GM18499 (cell line): ENCODE measurements around the gene TEX22.
"Not testable (repeated sequence)": the region's sequence is repeated elsewhere in the genome, so short reads cannot be mapped to it uniquely, and the experiment has no call there.

Experiments
- ATAC-seq: cut with Tn5 transposase; IDR thresholded peaks from one replicate; pipeline ENCODE4 v1.9.1; 2021; ENCODE audit warnings: moderate number of reproducible peaks; ENCODE audit not compliant: insufficient read depth, unreplicated experiment

The TEX22 gene, protein sequence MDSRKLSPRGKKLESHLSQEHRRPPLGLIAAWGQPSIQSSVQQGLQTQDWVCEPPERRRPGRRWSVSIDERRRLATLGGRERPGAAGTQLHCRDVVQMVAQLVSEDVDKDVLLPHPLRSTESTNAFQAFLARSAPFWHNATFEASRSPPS

DNA sequence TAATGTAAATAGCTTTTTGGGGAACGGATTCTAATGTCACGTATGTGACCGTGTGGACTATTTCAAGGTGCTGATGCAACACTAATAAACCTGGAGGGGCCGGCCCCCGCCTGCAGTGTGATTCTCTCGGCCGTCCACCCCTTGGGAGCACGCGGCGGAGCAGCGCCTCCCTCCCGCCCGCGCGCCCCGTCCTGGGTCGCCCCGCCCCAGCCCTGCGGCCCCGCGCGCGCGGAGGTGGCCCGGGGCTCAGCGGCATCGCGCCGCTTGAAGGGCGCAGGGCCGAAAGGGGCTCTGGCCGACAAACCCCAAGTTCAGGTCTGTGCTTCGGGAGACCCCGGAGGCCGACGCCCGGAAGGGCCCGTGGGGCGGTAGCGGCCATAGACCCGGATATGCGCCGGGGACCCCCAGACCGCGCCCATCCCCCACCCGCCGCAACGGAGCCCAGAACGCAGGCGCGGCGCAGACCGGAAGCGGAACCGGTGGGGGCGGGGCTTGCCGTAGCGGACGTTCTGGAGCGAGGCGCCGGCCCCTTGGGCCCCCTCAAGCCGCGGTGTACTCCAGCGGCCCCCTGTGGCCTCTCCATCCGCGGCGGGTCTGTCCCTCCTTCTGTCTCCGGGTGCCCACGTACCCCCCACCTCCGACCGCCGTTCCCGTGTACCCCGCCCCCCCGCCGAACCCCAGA, at the start of gene TEX22:
Gene TEX22, plus strand, starts transcription at position 495 of the 682 bp plus-strand sequence. CDS start 803 bp downstream, outside the sequence.
- ATAC-seq: no peak

DNA sequence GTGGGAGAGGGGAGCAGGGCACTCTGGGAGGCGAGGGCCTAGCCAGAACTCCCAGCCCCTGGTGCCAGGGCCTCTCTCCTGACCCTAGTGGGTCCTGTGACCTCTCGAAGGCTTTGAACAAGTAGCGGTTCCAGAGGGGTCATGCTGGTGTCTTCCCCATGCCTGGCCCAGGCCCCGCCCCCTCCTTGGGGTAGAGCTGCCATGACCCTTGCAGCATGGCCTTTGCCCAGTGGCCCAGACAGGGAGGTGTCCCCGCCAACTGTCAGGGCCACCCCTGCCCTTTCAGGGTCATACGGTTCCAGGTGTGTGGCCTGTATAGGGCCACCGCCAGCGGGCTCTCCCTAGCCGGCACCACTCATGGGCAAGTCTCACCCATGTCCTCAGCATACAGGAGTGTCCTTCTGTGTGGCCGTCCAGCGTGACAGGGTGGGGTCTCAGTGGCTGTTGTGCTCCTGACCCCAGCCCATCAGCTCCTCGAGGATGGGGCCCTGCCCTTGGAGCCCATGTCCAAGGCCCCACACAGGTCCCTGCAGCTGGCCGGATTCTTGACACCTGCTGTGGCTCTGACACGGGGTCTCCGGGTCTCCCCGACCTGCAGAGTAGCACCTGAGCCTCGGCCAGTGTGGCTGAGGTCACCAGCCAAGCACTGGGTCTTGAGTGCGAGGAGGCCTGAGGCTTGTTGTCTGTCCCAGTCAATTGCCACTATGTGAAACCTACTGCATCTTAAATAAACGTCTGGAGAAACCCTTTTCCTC, 49.2 kb upstream of the TEX22 start:
- ATAC-seq: no peak

DNA sequence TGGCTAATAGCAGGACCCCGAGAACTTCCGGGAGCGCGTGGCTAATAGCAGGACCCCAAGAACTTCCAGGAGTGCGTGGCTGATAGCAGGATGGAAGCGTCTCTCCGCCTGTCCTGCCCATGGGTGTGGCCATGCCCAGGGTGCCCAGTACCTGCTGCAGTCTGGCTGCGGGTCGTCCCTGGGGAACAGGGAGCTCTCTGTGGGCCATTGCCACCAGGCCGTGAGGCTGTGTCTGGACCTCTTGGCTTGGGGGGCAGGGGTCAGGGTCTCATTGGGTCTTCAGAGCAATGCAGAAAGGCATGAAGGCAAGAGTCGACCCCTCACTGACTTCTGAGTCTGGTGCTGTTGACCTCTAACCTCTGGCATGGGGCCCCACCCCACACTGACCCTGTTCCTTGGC, 48.3 kb upstream of the TEX22 start:
- no peak for ATAC-seq

DNA sequence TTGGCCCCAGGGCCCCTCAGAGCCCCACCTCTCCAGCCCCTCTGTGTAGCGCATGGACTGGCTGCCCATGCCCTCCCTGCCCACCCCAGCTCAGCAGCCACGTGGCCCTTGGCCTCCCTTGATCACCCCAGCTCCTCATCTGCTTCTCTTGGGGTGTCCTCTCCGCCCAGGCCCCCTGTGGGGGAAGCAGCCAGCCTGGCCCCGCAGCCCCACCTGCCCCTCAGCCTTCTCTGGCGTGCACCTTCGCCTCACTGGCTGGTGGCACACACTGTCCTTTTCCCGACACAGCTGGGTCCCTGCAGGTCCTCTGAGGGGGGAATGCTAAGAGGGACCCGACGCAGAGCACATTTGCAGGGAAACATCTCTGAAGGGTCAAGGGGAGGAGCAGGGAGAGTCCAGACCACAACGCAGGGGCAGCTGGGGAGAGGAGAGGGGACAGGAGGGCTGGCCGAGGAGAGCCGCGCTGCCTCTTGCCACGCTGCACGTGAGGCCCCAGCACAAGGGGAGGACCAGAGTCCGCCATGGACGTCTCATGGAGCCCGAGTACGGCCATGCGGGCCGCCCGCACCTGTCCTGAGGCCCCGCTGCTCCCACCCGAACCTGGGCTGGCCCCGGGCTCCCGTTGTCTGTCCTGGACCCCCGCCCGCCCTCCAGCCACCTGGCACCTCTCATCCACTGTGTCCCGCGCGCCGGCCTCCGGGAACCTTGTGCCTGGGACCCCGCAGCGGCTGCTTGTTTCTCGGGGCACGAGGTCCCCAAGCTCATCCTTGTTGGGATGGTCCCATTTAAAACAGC, 47.7 kb upstream of the TEX22 start:
- ATAC-seq: no peak

DNA sequence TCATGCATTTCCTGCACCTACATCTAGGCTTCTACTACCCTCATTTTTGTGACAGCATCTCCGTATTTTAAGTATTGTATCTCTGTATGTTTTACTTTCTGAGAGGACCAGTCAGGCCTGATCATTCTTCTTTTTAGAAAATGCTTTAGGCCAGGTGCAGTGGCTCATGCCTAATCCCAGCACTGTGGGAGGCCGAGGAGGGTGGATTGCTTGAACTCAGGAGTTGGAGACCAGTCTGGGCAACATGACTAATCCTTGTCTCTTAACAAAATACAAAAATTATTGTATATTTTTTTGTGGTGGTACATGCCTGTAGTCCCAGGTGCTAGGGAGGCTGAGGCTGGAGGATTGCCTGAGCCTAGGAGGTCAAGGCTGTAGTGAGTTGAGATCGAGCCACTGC, 46.9 kb upstream of the TEX22 start:
- no peak for ATAC-seq

DNA sequence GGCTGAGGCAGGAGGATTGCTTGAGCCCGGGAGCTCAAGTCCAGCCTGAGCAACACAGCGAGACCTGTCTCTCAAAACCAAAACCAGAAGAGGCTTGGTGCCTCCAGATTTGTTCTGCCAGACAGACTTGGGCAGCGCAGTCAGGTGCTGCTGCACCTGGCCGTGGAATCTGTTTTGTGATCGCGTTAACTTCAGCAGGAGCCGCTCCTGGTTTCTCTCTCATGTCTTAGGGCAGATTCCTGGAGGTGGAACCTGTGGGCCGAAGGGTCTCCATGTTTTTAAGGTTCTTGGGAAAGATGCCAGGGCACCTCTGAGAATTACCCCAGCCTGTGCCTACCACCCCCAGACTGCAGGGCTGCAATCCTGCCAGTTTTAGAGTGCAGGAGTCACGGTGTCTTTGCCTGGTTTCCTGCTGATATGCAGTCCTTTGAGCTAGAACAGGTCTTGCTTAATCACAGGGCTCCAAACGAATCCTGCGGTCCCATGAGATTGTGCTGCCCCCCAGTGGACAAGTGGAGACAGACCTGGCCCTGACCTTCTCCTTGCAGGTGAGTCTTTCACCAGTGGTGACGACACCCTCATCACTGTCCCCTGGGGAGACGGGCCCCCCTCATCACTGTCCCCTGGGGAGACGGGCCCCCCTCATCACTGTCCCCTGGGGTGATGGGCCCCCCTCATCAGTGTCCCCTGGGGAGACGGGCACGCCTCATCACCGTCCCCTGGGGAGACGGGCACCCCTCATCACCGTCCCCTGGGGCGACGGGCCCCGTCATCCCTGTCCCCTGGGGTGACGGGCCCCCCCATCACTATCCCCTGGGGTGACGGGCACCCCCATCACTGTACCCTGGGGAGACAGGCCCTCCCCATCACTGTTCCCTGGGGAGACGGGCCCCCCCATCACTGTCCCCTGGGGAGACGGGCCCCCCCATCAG, 46.2 kb upstream of the TEX22 start:
- no peak for ATAC-seq

DNA sequence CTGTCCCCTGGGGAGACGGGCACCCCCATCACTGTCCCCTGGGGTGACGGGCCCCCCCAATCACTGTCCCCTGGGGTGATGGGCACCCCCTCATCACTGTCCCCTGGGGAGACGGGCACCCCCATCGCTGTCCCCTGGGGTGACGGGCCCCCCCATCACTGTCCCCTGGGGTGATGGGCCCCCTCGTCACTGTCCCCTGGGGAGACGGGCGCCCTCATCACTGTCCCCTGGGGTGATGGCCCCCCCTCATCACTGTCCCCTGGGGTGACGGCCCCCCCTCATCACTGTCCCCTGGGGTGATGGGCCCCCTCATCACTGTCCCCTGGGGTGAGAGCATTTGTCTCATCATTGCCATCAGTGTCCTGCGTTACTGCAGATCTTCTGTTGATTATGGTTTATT, 45.2 kb upstream of the TEX22 start:
- ATAC-seq: no peak

DNA sequence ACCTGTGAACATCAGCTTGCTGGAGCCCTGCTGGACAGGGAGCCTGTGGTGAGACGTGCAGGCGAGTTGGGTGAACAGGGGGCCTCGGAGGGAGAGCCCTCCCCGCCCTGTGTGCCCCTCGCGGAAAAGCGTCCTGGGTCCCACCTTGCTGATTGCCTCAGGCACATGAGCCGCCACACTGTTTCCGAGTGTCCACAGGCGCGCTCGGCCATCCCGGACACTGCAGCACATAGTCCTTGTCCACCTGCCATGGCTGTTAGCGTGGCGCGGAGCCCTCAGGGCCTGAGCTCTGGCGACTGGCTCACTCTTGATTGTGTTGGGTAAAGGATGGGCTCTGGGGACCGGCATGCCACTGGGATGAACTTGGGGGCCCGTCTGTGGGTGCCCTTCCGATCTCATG, 43.8 kb upstream of the TEX22 start:
- no peak for ATAC-seq

DNA sequence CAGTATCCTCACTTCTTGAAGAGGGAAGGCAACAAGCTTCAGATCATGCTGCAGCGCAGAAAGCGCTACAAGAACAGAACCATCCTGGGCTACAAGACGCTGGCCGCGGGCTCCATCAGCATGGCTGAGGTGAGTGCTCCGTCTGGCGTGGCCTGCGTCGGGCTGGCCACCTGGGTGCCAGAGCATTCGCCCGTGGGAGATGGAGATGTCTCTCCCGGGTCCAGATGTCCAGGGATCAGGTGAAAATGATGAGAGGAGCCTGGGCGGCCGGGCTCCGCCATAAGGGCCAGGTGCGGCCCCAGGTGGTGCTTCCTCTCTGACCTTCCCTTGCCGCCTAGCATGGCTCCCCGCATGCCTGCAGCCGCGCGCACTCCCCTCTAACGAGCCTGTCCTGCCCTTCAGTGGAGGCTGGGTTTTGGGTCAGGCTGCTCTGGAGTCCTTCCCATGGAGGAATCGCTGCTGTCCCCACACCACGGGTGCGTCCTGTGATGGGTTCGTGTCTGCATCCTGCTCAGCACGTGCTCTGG, 43.2 kb upstream of the TEX22 start:
- no peak for ATAC-seq

DNA sequence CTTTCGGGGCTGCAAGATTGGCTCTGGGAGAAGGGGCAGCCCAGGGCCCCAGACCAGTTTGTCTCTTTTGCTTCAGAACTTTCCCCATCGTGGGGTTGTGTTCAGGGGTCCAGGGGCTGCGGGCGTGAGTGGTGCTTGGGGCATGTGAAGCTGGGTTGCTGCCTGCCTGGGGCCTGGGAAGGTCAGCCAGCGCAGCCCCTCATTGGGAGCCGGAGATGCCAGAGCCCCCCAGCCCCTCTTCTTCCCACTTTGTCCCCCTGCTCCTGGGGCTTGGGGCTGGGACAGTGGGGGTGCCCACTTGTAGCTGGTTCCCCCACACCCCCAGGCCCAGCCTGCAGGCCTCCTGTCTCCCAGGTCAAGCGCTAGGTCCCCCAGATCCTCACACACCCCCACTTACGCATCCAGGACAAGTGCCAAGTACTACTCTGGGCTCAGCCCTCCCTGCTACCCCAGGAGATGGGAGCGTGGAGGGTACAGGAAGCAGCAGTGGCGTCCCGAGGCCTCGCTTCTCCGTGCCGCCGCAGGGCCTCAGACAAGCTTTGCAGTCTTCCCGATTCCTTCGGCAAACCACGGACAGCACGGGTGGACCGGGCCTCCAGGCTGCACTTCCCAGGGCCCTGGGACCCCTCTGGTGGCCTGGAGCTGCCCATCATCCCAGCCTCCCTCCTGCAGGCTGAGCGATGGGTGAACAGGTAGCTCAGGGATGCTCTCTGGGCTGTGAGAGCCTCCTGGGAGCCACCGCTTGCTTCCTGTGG, 42.3 kb upstream of the TEX22 start:
- no peak for ATAC-seq

DNA sequence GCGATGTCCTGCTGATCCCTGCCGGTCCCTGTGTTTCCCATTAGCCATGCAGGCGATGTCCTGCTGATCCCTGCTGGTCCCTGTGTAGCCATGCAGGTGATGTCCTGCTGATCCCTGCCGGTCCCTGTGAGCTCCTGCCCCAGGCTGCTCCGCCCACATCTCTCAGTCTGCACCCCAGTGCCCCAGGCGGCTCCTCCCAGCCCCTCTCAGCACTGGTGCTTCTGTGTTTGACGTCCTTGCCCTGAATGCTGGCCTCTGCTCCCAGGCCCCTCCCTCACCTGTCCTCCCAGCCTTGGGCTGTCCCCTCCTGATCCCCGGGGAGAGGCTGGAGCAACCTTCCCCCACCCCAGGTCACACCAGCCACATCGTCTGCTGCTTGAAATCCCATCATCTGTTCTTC, 41.4 kb upstream of the TEX22 start:
- no peak for ATAC-seq

DNA sequence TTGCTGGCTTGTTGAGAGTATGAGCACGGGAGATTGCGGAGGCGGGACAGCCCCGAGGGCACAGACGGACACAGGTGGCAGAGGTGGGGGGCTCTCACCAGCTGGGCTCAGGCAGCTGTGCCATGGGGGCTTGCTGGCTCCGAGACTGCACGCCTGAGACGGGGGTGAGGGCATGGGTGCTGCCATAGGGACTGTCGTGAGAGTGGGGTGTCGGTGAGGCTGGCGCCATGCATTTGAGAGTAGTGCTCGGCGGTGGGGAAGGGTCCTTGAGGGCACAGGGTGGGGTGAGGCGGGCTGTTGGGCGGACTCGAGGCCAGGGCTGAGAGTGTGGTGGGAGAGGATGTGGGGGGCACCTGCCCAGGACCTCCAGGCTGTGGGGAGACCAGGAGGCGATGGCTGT, 40.7 kb upstream of the TEX22 start:
- ATAC-seq: no peak

DNA sequence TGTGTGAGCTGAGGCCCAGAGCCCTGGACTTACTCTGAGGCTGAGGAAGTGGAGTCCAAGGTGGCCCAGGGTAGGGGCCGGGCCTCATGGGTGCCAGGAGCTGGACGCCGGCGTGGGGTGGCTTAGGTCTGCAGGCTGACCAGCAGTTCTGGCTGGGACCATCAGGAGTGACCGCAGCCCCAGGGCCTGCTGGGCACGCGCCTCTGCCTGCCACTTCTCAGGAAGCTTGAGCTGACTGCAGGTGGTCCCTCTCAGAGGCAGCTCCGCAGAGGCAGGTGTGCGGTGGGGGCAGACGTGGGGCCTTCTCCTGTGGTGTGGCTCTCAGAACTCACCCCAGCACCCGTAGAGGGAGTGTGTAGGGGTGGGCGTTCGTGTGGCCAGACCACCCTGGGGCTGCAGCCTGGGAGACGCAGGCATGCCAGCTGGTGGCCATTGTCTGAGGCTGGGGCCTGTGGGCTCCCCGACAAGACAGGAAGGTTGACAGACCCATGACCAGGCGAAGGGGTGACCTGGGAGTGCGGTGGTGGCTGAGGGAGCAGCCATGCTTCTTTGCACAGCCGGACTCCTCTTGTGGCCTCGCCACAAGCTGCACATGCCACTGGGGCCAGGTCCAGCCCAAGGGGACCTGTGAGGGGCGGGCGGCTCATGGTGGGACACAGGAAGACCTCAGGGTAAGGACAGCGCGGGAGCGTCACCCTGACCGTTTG, 40.0 kb upstream of the TEX22 start:
- no peak for ATAC-seq

DNA sequence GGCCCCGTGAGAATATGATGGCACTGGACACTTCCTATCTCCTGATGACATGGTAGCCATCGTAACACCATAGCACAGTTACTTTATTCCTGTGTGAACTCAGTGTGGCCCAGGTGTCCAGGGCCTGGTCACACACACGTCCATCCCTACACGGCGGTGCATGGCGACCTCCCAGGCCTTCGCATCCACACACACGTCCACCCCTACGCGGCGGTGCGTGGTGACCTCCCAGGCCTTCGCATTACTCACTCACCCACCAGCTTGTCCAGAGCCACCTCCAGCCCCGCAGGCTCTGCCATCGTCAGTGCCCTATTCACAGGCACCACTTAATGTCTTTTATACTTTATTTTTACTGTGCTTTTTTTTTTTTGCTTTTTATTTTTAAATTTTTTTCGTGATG, 39.4 kb upstream of the TEX22 start:
- no peak for ATAC-seq

DNA sequence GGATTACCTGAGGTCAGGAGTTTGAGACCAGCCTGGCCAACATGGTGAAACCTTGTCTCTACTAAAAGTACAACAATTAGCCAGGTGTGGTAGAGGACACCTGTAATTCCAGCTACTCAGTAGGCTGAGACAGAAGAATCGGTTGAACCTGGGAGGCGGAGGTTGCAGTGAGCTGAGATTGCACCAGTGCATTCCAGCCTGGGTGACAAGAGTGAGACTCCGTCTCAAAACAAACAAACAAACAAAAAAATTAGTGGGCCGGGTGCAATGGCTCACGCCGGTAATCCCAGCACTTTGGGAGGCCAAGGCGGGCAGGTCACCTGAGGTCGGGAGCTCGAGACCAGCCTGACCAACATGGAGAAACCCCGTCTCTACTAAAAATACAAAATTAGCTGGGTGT, 36.9 kb upstream of the TEX22 start:
- ATAC-seq: not testable (repeated sequence)

DNA sequence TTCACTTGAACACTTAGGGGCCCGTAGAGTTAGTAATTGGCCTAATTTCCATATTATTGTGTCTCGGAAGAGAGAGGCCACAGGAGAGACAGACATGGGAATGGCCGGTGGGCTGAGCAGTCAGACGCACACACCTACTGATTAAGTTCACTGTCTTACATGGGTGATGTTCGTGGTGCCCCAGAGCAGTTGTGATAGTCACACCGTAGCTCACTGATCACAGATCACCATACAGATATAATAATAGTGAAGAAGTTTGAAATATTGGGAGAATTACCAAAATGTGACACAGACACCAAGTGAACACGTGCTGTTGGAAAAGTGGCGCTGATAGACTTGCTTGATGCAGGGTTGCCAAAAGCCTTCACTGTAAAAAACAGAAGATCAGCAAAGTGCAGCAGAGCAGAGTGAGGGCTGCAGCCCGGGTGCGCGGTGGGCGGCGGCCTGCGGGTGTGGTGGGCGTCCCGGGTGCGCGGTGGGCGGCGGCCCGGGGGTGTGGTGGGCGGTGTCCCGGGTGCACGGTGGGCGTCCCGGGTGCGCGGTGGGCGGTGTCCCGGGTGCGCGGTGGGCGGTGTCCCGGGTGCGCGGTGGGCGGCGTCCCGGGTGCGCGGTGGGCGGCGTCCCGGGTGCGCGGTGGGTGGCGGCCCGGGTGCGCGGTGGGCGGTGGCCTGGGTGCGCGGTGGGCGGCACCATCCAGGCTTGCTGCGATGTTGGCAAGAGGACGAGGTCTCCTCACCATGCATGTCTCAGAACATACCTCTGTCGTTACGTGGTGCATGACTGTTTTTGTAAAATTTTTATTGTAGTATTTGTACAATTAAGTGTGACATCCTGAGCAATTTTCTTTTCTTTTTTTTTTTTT, 34.3 kb upstream of the TEX22 start:
- ATAC-seq: no peak

DNA sequence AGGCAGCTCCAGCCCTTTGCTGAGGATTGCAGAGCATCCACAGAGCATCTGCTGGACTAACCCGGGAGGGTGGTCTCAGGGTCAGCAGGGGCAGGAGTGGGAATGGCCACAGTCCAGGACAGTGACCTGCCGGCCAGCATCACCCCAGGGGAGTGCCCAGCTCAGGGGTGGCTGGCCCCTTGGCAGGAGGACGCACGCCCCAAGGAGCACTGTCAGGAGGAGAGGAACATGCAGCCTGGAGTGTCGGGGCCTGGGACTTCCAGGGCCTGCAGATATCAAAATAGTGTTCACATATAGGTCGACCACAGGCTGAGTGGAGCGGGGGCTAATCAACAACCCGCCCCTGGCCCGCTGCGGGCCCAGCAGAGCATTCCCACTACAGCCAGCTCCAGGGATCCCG, 33.2 kb upstream of the TEX22 start:
- no peak for ATAC-seq
